ENCODE data around the gene RNF26. TPM values are rescaled to one million over a fixed set of nuclear protein-coding genes. Genes with fewer than 3 reads are reported as not detected.

RNF26 gene
- total RNA-seq, 1 experiment from 2014 or later: 45.6 TPM

DNA sequence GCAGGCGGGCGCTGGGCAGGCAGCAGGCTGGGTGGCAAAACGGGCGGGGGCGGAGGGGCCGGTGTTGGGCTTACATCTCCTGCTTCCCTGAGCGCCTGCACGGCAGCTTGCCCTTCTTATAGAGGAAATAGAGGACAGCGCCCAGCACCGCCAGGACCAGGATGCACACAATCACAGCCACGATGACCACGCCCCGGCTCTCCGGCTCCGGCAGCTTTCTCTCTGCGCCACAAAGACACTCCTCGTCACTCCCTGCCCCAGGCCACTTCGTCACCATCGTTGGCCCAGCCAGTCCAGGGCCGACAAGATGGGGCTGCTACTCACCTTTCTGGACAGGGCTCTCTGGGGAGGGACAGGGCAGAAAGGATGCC lies 23.7 kb upstream of the RNF26 start:
- H3K4me2 ChIP-seq (ENCODE audit: low read length): no peak overlapping the region
- H3K9me3 ChIP-seq (ENCODE audit: control insufficient read depth in 1 of 2, insufficient read depth in 1 of 2, low read depth in 1 of 2, low read length in 2 of 2): no peaks in the 10 kb centered on the region
- H3K9ac ChIP-seq (ENCODE audit: low read length): no peak overlapping the region
- ChIA-PET POLR2A (no interaction called here), CTCF (no interaction called here), RAD21 (ENCODE audit: low non-redundant PET in 1 of 2, low total read pairs in 2 of 2, uncharacterized antibody in 2 of 2, unreplicated experiment in 2 of 2) (no interaction called here)
- no TSS peak for BruUV-seq (replicated peaks)
- no peak overlapping the region for H3K27ac ChIP-seq (ENCODE audit: low read depth, low read length)
- no peaks in the 10 kb centered on the region for H3K9me2 ChIP-seq (ENCODE audit: insufficient read depth)
- no peak for TF ChIP-seq ZBTB33 (IDR thresholded peaks at IDR 0.05; ENCODE audit: extremely low read depth, insufficient replicate concordance, low read length)
- TF ChIP-seq, protein P1, sequence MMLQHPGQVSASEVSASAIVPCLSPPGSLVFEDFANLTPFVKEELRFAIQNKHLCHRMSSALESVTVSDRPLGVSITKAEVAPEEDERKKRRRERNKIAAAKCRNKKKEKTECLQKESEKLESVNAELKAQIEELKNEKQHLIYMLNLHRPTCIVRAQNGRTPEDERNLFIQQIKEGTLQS (IDR thresholded peaks at IDR 0.05): no peak
- ATAC-seq: no peak
- no peaks in the 10 kb centered on the region for H3K27me3 ChIP-seq (ENCODE audit: insufficient read depth, low read length)
- H2AFZ ChIP-seq (ENCODE audit: low read depth, low read length, poor library complexity, severe bottlenecking): no peak overlapping the region
- intact Hi-C loops (cut with micrococcal nuclease): no loop called here
- no peak overlapping the region for H3K4me3 ChIP-seq (replicated peaks in 1 of 2; ENCODE audit: low read depth in 1 of 2, low read length in 2 of 2)
- H4K20me1 ChIP-seq (ENCODE audit: insufficient read depth): no peaks in the 10 kb centered on the region
- DNase-seq (ENCODE audit: low read depth, low spot score): no peak
- peaks cover 0 to 11% of the 10 kb centered on the region in 2 experiments; a peak in 3 of 4 replicates for H3K36me3 ChIP-seq (ENCODE audit: control insufficient read depth in 1 of 2, insufficient read depth in 2 of 2, low read length in 2 of 2)
- peaks cover 8 to 9% of the 10 kb centered on the region in 2 experiments for H3K4me1 ChIP-seq (ENCODE audit: control insufficient read depth in 1 of 2, insufficient read depth in 2 of 2, low read length in 2 of 2)
- no peaks in the 10 kb centered on the region for H3K79me2 ChIP-seq (ENCODE audit: insufficient read depth, low read length)

GRCh38 chr11:119314726-119315125 lies 19.6 kb upstream of the RNF26 start:
- H3K9me3 ChIP-seq (ENCODE audit: control insufficient read depth in 1 of 2, insufficient read depth in 1 of 2, low read depth in 1 of 2, low read length in 2 of 2): no peaks in the 10 kb centered on the region
- CTCF ChIA-PET: interaction anchor here (1.4 kb wide), 1 partner anchor 24 kb away, joined by 4 read pairs; no protein-coding TSS in a partner anchor
- ATAC-seq: no peak
- POLR2A ChIA-PET: interaction anchor here (0.6 kb wide), 1 partner anchor 24 kb away, joined by 3 read pairs; no protein-coding TSS in a partner anchor
- no peak overlapping the region for H2AFZ ChIP-seq (ENCODE audit: low read depth, low read length, poor library complexity, severe bottlenecking)
- RAD21 ChIA-PET (ENCODE audit: low non-redundant PET in 1 of 2, low total read pairs in 2 of 2, uncharacterized antibody in 2 of 2, unreplicated experiment in 2 of 2): no interaction called here
- no peaks in the 10 kb centered on the region for H3K27me3 ChIP-seq (ENCODE audit: insufficient read depth, low read length)
- peak overlapping the region; percentile 99; the same call in 1 of the 2 replicates for H3K4me2 ChIP-seq (ENCODE audit: low read length)
- no peak overlapping the region for H3K4me3 ChIP-seq (replicated peaks in 1 of 2; ENCODE audit: low read depth in 1 of 2, low read length in 2 of 2)
- no TSS peak for BruUV-seq (replicated peaks)
- peaks cover 16 to 37% of the 10 kb centered on the region in 2 experiments for H3K4me1 ChIP-seq (ENCODE audit: control insufficient read depth in 1 of 2, insufficient read depth in 2 of 2, low read length in 2 of 2)
- DNase-seq (ENCODE audit: low read depth, low spot score): no peak
- H4K20me1 ChIP-seq (ENCODE audit: insufficient read depth): no peaks in the 10 kb centered on the region
- peak overlapping the region; percentile 66; the same call in 1 of the 2 replicates for H3K27ac ChIP-seq (ENCODE audit: low read depth, low read length)
- H3K36me3 ChIP-seq (ENCODE audit: control insufficient read depth in 1 of 2, insufficient read depth in 2 of 2, low read length in 2 of 2): peaks cover 0 to 8% of the 10 kb centered on the region in 2 experiments; a peak in 3 of 4 replicates
- peak overlapping the region; percentile 71; the same call in 1 of the 2 replicates for H3K9ac ChIP-seq (ENCODE audit: low read length)
- no peaks in the 10 kb centered on the region for H3K9me2 ChIP-seq (ENCODE audit: insufficient read depth)
- H3K79me2 ChIP-seq (ENCODE audit: insufficient read depth, low read length): no peaks in the 10 kb centered on the region; the same call in 1 of the 2 replicates
- intact Hi-C loops (cut with micrococcal nuclease): no loop called here
- no peak for TF ChIP-seq REST (IDR thresholded peaks at IDR 0.05; ENCODE audit: low read depth)
- TF ChIP-seq ZFX (IDR thresholded peaks at IDR 0.05): no peak
- TF ChIP-seq MAX (IDR thresholded peaks at IDR 0.05): no peak
- TF ChIP-seq SIN3A (IDR thresholded peaks at IDR 0.05; ENCODE audit: low read depth): no peak
- TF ChIP-seq ZNF274 (IDR thresholded peaks at IDR 0.05; ENCODE audit: low read depth, low read length): no peak
- TF ChIP-seq EZH2 (IDR thresholded peaks at IDR 0.05): no peak
- TF ChIP-seq FOSL1 (IDR thresholded peaks at IDR 0.05; ENCODE audit: low read depth): no peak
- no peak for TF ChIP-seq POLR2A (IDR thresholded peaks at IDR 0.05; ENCODE audit: borderline replicate concordance, extremely low read depth, insufficient read depth, insufficient read length)
- no peak for TF ChIP-seq CBX3 (IDR thresholded peaks at IDR 0.05; ENCODE audit: low read depth)
- TF ChIP-seq TCF7L2 (IDR thresholded peaks at IDR 0.05; ENCODE audit: borderline replicate concordance, extremely low read depth, insufficient read depth, insufficient read length): no peak
- no peak for TF ChIP-seq ZBTB33 (IDR thresholded peaks at IDR 0.05; ENCODE audit: extremely low read depth, insufficient replicate concordance, low read length)

Data from HCT116 (cell line).